Trophoblast cell (in vitro differentiated cells and primary cell): Measurements from ENCODE around the gene MAP7.

ENCODE experiments used
- DNase-seq, 2 donors: peaks; one replicate each; pipeline ENCODE4 v3.0.0-alpha.2; 2016
- H2AFZ ChIP-seq: 2 replicates; pipeline ENCODE4 v1.6.1; 2013; ENCODE audit warnings: low read length, moderate library complexity, mild to moderate bottlenecking; ENCODE audit not compliant: insufficient read depth, poor library complexity
- H2AK5ac ChIP-seq: 2 replicates; pipeline ENCODE4 v1.6.1; 2013; ENCODE audit warnings: mild to moderate bottlenecking, low read length
- H2BK120ac ChIP-seq: 2 replicates; pipeline ENCODE4 v1.6.1; 2013; ENCODE audit warnings: low read length, mild to moderate bottlenecking, moderate library complexity; ENCODE audit not compliant: insufficient read depth, poor library complexity
- H2BK12ac ChIP-seq: 2 replicates; pipeline ENCODE4 v1.6.1; 2013; ENCODE audit warnings: mild to moderate bottlenecking, low read length, moderate library complexity
- H2BK5ac ChIP-seq: 2 replicates; pipeline ENCODE4 v1.6.1; 2013; ENCODE audit warnings: low read length, low read depth, moderate library complexity, mild to moderate bottlenecking; ENCODE audit not compliant: poor library complexity
- H3K14ac ChIP-seq: 2 replicates; pipeline ENCODE4 v1.6.1; 2013; ENCODE audit warnings: mild to moderate bottlenecking, low read length
- H3K18ac ChIP-seq: 2 replicates; pipeline ENCODE4 v1.6.1; 2013; ENCODE audit warnings: mild to moderate bottlenecking, low read length
- H3K23ac ChIP-seq: 2 replicates; pipeline ENCODE4 v1.6.1; 2013; ENCODE audit warnings: low read length
- H3K27ac ChIP-seq: 2 replicates; pipeline ENCODE4 v1.5.1; 2013; ENCODE audit warnings: low read depth, mild to moderate bottlenecking, inconsistent platforms, low read length, moderate library complexity
- H3K27me3 ChIP-seq: 2 replicates; pipeline ENCODE4 v1.6.1; 2013; ENCODE audit warnings: inconsistent platforms, mild to moderate bottlenecking, low read length, moderate library complexity; ENCODE audit not compliant: insufficient read depth
- H3K36me3 ChIP-seq, 2 experiments: 1 replicate in 1 of 2; 2 replicates in 1 of 2; pipeline ENCODE4 v1.6.1; 2013; ENCODE audit warnings: low read length in 2 of 2, mild to moderate bottlenecking in 2 of 2, moderate library complexity in 1 of 2; ENCODE audit not compliant: insufficient read depth in 2 of 2, control insufficient read depth in 1 of 2
- H3K4ac ChIP-seq: 2 replicates; pipeline ENCODE4 v1.6.1; 2013; ENCODE audit warnings: low read depth, mild to moderate bottlenecking, low read length, moderate library complexity
- H3K4me1 ChIP-seq, 2 experiments: 1 replicate in 1 of 2; 2 replicates in 1 of 2; pipeline ENCODE4 v1.6.1; 2013; ENCODE audit warnings: low read length in 2 of 2, mild to moderate bottlenecking in 2 of 2, moderate library complexity in 1 of 2; ENCODE audit not compliant: insufficient read depth in 2 of 2, control insufficient read depth in 1 of 2
- H3K4me2 ChIP-seq: 2 replicates; pipeline ENCODE4 v1.6.1; 2013; ENCODE audit warnings: inconsistent platforms, mild to moderate bottlenecking, low read length, moderate library complexity
- H3K4me3 ChIP-seq: 2 replicates; pipeline ENCODE4 v1.5.1; 2013; ENCODE audit warnings: mild to moderate bottlenecking, low read depth, low read length, inconsistent platforms
- H3K79me1 ChIP-seq: one replicate; pipeline ENCODE4 v1.6.1; 2013; ENCODE audit warnings: low read length
- H3K79me2 ChIP-seq: 2 replicates; pipeline ENCODE4 v1.6.1; 2013; ENCODE audit warnings: low read length, mild to moderate bottlenecking; ENCODE audit not compliant: control insufficient read depth, insufficient read depth, poor library complexity
- H3K9ac ChIP-seq: 2 replicates; pipeline ENCODE4 v1.6.1; 2013; ENCODE audit warnings: mild to moderate bottlenecking, low read length
- H3K9me3 ChIP-seq: 2 replicates; pipeline ENCODE4 v1.6.1; 2013; ENCODE audit warnings: low read depth, mild to moderate bottlenecking, control low read depth, inconsistent platforms, low read length; ENCODE audit not compliant: insufficient read depth
- H4K12ac ChIP-seq: 2 replicates; pipeline ENCODE4 v1.6.1; 2013; ENCODE audit warnings: low read depth, mild to moderate bottlenecking, low read length, moderate library complexity
- H4K8ac ChIP-seq: 2 replicates; pipeline ENCODE4 v1.6.1; 2013; ENCODE audit warnings: low read depth, mild to moderate bottlenecking, low read length, moderate library complexity
- H4K91ac ChIP-seq: one replicate; pipeline ENCODE4 v1.6.1; 2013; ENCODE audit warnings: low read depth, mild to moderate bottlenecking, low read length, moderate library complexity
- WGBS: extraction: QIAGEN DNeasy Blood & Tissue Kit; methylation state at CpG from one replicate; pipeline ENCODE4 v1.1.7; 2013; ENCODE audit warnings: missing lambda C conversion rate; ENCODE audit not compliant: insufficient read length, insufficient coverage; ENCODE audit errors: extremely low coverage; 5-methylcytosine and 5-hydroxymethylcytosine counted together

The MAP7 gene

GRCh38 chr6:136546331-136546730 is 3.9 kb downstream of the MAP7 start:
- Histone ChIP-seq H3K9ac (no peak overlapping the region), H2BK5ac (no peak overlapping the region), H3K27ac (no peak overlapping the region), H4K8ac (no peak overlapping the region), H3K14ac (no peak overlapping the region), H2BK120ac (no peak overlapping the region), H3K18ac (no peak overlapping the region), H2BK12ac (no peak overlapping the region), H2AFZ (no peak overlapping the region), H4K12ac (no peak overlapping the region), H3K4me2 (no peak overlapping the region), H3K79me2 (peaks cover 9% of the 10 kb centered on the region), H3K79me1 (peaks cover 8% of the 10 kb centered on the region), H3K4me1 (peaks cover 2 to 3% of the 10 kb centered on the region in 2 experiments), H3K9me3 (no peaks in the 10 kb centered on the region), H3K36me3 (no peaks in the 10 kb centered on the region), H3K4ac (no peak overlapping the region), H3K27me3 (no peaks in the 10 kb centered on the region), H3K4me3 (no peak overlapping the region), H2AK5ac (no peak overlapping the region), H4K91ac (no peak overlapping the region), H3K23ac (no peak overlapping the region)
- no CpG with 5 or more reads among the region's 1 CpG for WGBS
- no peak for DNase-seq

GRCh38 chr6:136544326-136544725 is 5.9 kb downstream of the MAP7 start:
- Histone ChIP-seq H3K23ac (no peak overlapping the region), H2AFZ (no peak overlapping the region), H3K27me3 (no peaks in the 10 kb centered on the region), H3K4me3 (no peak overlapping the region), H4K12ac (no peak overlapping the region), H2BK5ac (no peak overlapping the region), H3K79me1 (no peaks in the 10 kb centered on the region), H2AK5ac (no peak overlapping the region), H3K36me3 (no peaks in the 10 kb centered on the region), H3K18ac (no peak overlapping the region), H3K4ac (no peak overlapping the region), H3K9ac (no peak overlapping the region), H3K4me2 (no peak overlapping the region), H4K8ac (no peak overlapping the region), H4K91ac (no peak overlapping the region), H3K14ac (no peak overlapping the region), H2BK12ac (no peak overlapping the region), H3K27ac (no peak overlapping the region), H3K9me3 (no peaks in the 10 kb centered on the region), H3K79me2 (peaks cover 3% of the 10 kb centered on the region), H3K4me1 (peaks cover 0 to 3% of the 10 kb centered on the region in 2 experiments), H2BK120ac (no peak overlapping the region)
- DNase-seq, result no peak
- WGBS, result no CpG with 5 or more reads among the region's 1 CpG

GRCh38 chr6:136541395-136541794 is 8.8 kb downstream of the MAP7 start:
- no peak overlapping the region for H3K4me2 ChIP-seq
- peaks cover 0 to 2% of the 10 kb centered on the region in 2 experiments for H3K36me3 ChIP-seq
- no peak overlapping the region for H3K18ac ChIP-seq
- DNase-seq, result no peak
- H2BK5ac ChIP-seq, result no peak overlapping the region
- no peak overlapping the region for H2AK5ac ChIP-seq
- no peak overlapping the region for H3K4me3 ChIP-seq
- H4K12ac ChIP-seq, result no peak overlapping the region
- no peak overlapping the region for H3K4ac ChIP-seq
- H4K8ac ChIP-seq, result no peak overlapping the region
- H2AFZ ChIP-seq, result no peak overlapping the region
- no peak overlapping the region for H3K23ac ChIP-seq
- H3K27me3 ChIP-seq, result no peaks in the 10 kb centered on the region
- H3K9me3 ChIP-seq, result no peaks in the 10 kb centered on the region
- no peak overlapping the region for H3K9ac ChIP-seq
- WGBS, result no CpG with 5 or more reads among the region's 2 CpGs
- H2BK12ac ChIP-seq, result no peak overlapping the region
- H3K79me2 ChIP-seq, result peaks cover 3% of the 10 kb centered on the region
- peaks cover 0 to 3% of the 10 kb centered on the region in 2 experiments for H3K4me1 ChIP-seq
- no peak overlapping the region for H3K27ac ChIP-seq
- H3K79me1 ChIP-seq, result no peaks in the 10 kb centered on the region
- no peak overlapping the region for H2BK120ac ChIP-seq
- H3K14ac ChIP-seq, result no peak overlapping the region
- no peak overlapping the region for H4K91ac ChIP-seq

- Histone ChIP-seq H4K91ac (no peak overlapping the region), H3K79me2 (peaks cover 3% of the 10 kb centered on the region), H3K9ac (no peak overlapping the region), H2BK5ac (no peak overlapping the region), H3K36me3 (peaks cover 0 to 2% of the 10 kb centered on the region in 2 experiments), H3K14ac (no peak overlapping the region), H3K4me1 (peaks cover 0 to 3% of the 10 kb centered on the region in 2 experiments), H2BK12ac (no peak overlapping the region), H4K12ac (no peak overlapping the region), H3K18ac (no peak overlapping the region), H3K79me1 (no peaks in the 10 kb centered on the region), H3K27me3 (no peaks in the 10 kb centered on the region), H3K4me2 (no peak overlapping the region), H3K4me3 (no peak overlapping the region), H2BK120ac (no peak overlapping the region), H3K23ac (no peak overlapping the region), H4K8ac (no peak overlapping the region), H2AFZ (no peak overlapping the region), H3K27ac (no peak overlapping the region), H2AK5ac (no peak overlapping the region), H3K9me3 (no peaks in the 10 kb centered on the region), H3K4ac (no peak overlapping the region)
- WGBS, result no CpG with 5 or more reads among the region's 6 CpGs
- DNase-seq, result no peak
Measured at GRCh38 chr6:136539967-136540652, 10.1 kb downstream of the MAP7 start.
